Lung (tissue), 12 donors: ENCODE results near the gene HADHB. TPM values are rescaled to one million over a fixed set of nuclear protein-coding genes. Genes with fewer than 3 reads are reported as not detected.

ENCODE experiments used
- ATAC-seq: fragments of 200-7000 bp; cut with Tn5 transposase; one replicate; pipeline ENCODE4 v1.9.1; 2020; ENCODE audit warnings: moderate number of reproducible peaks; ENCODE audit not compliant: insufficient read depth, low FRiP score
- DNase-seq, 3 donors: peaks; one replicate each; pipeline ENCODE4 v3.0.0-alpha.2; 2013 to 2017
- H3K27ac ChIP-seq, 2 donors: one replicate each; pipeline ENCODE4 v1.5.1; 2013; ENCODE audit warnings: mild to moderate bottlenecking in 2 of 2, moderate library complexity in 2 of 2, control low read depth in 1 of 2, inconsistent platforms in 1 of 2, low read depth in 1 of 2, low read length in 1 of 2
- H3K27me3 ChIP-seq, 3 donors: one replicate each; pipeline ENCODE4 v1.5.1; 2013; ENCODE audit warnings: low read length in 2 of 3; ENCODE audit not compliant: control insufficient read depth in 3 of 3, insufficient read depth in 3 of 3
- H3K36me3 ChIP-seq, 4 donors: one replicate each; pipeline ENCODE4 v1.5.1; 2013; ENCODE audit warnings: low read length in 4 of 4, mild to moderate bottlenecking in 1 of 4, moderate library complexity in 1 of 4; ENCODE audit not compliant: control insufficient read depth in 4 of 4, insufficient read depth in 4 of 4
- H3K4me1 ChIP-seq, 5 donors: one replicate each; pipeline ENCODE4 v1.5.1; 2013; ENCODE audit warnings: low read length in 5 of 5, mild to moderate bottlenecking in 2 of 5, moderate library complexity in 1 of 5; ENCODE audit not compliant: control insufficient read depth in 5 of 5, insufficient read depth in 5 of 5
- H3K4me3 ChIP-seq: one replicate; pipeline ENCODE4 v1.5.1; 2013; ENCODE audit warnings: mild to moderate bottlenecking, control low read depth, moderate library complexity
- H3K9ac ChIP-seq, 2 donors: one replicate each; pipeline ENCODE4 v1.5.1; 2013; ENCODE audit warnings: low read length in 2 of 2, control low read depth in 1 of 2; ENCODE audit not compliant: insufficient read depth in 1 of 2
- H3K9me3 ChIP-seq, 4 donors: one replicate each; pipeline ENCODE4 v1.5.1; 2013; ENCODE audit warnings: low read length in 3 of 4, mild to moderate bottlenecking in 1 of 4, moderate library complexity in 1 of 4; ENCODE audit not compliant: control insufficient read depth in 4 of 4, insufficient read depth in 3 of 4
- CTCF ChIP-seq: IDR thresholded peaks from 2 replicates; pipeline ENCODE4 v1.5.1; 2012; ENCODE audit warnings: mild to moderate bottlenecking; ENCODE audit errors: control extremely low read depth, extremely low read depth
- WGBS, 2 donors: extraction: QIAGEN DNeasy Blood & Tissue Kit; methylation state at CpG; one replicate each; pipeline ENCODE4 v1.1.7; 2013; 5-methylcytosine and 5-hydroxymethylcytosine counted together
- polyA plus RNA-seq, 2 donors: library from polyadenylated mRNA; stranded (reverse); fragments of 200-250 nt; gene quantifications; one replicate each; pipeline ENCODE4 v1.2.1, GENCODE V29; 2013
- total RNA-seq, 2 donors: library from RNA; depleted of rRNA in 1 of 2; stranded (reverse); fragments of >200 nt in 1 of 2; gene quantifications; one replicate each; pipeline ENCODE4 v1.2.1, GENCODE V29; 2014 to 2021
- donor health status: control.
- donor health status: control.
- donor health status: Bipolar disorder and iron deficiency.
- donor health status: healthy.
- donor health status: DM: yes; HTN: yes; CAD: no.

Gene HADHB
- total and polyA plus RNA-seq, 4 donors: 63.1 to 140 (median 89.6) TPM

- DNase-seq (no peak), ATAC-seq (no peak)
- Histone ChIP-seq H3K4me1 (no peaks in the 10 kb centered on the region), H3K36me3 (peaks cover 29 to 46% (median 34%) of the 10 kb centered on the region in 4 donors), H3K9me3 (no peaks in the 10 kb centered on the region), H3K27ac (no peak overlapping the region), H3K9ac (no peak overlapping the region), H3K4me3 (no peak overlapping the region), H3K27me3 (no peaks in the 10 kb centered on the region)
- TF ChIP-seq CTCF: no peak
- WGBS, 2 donors: 98 to 99% methylated on average over 3 of the region's 3 CpGs
Measured at GRCh38 chr2:26229595-26229994, 15.1 kb upstream of the HADHB start.

GRCh38 chr2:26230806-26231205 lies 13.9 kb upstream of the HADHB start:
- Histone ChIP-seq H3K9ac (no peak overlapping the region), H3K4me1 (no peaks in the 10 kb centered on the region), H3K27ac (no peak overlapping the region), H3K4me3 (no peak overlapping the region), H3K27me3 (no peaks in the 10 kb centered on the region), H3K36me3 (peaks cover 31 to 48% (median 40%) of the 10 kb centered on the region in 4 donors), H3K9me3 (no peaks in the 10 kb centered on the region)
- WGBS, 2 donors: 94 to 98% methylated on average over 2 of the region's 2 CpGs
- DNase-seq (no peak), ATAC-seq (no peak)
- no peak for TF ChIP-seq CTCF

GRCh38 chr2:26235089-26235488 lies 9.7 kb upstream of the HADHB start:
- H3K27ac ChIP-seq: no peak overlapping the region
- ATAC-seq: no peak
- H3K27me3 ChIP-seq: no peaks in the 10 kb centered on the region
- TF ChIP-seq CTCF: no peak
- no peak for DNase-seq
- H3K9me3 ChIP-seq: no peaks in the 10 kb centered on the region
- peaks cover 20 to 49% (median 34%) of the 10 kb centered on the region in 4 donors for H3K36me3 ChIP-seq
- H3K4me3 ChIP-seq: no peak overlapping the region
- H3K9ac ChIP-seq: no peak overlapping the region
- peaks cover 0 to 20% (median 7%) of the 10 kb centered on the region in 5 donors for H3K4me1 ChIP-seq
- 96% methylated on average over 9 of the region's 9 CpGs for WGBS, 2 donors

- Histone ChIP-seq H3K9ac (no peak overlapping the region), H3K4me3 (no peak overlapping the region), H3K4me1 (peaks cover 0 to 22% (median 7%) of the 10 kb centered on the region in 5 donors), H3K27me3 (no peaks in the 10 kb centered on the region), H3K27ac (no peak overlapping the region), H3K9me3 (no peaks in the 10 kb centered on the region), H3K36me3 (peaks cover 10 to 40% (median 24%) of the 10 kb centered on the region in 4 donors)
- no peak for ATAC-seq
- 87 to 89% methylated on average over 1 of the region's 1 CpG for WGBS, 2 donors
- DNase-seq: no peak
- no peak for TF ChIP-seq CTCF
Measured at GRCh38 chr2:26237868-26238267, 6.9 kb upstream of the HADHB start.
